Glutamatergic neuron (in vitro differentiated cells): ENCODE measurements around the gene AK9. TPM values are rescaled to one million over a fixed set of nuclear protein-coding genes. Genes with fewer than 3 reads are reported as not detected.

Experiments
- DNase-seq: peaks from one replicate; pipeline ENCODE4 v3.0.0; 2022
- H3K27ac Mint-ChIP-seq: one replicate; pipeline ENCODE4 v1.8.0; 2020; ENCODE audit warnings: mild to moderate bottlenecking, mixed read lengths, inconsistent platforms; ENCODE audit not compliant: unreplicated experiment
- H3K27me3 Mint-ChIP-seq: one replicate; pipeline ENCODE4 v1.8.0; 2020; ENCODE audit warnings: mild to moderate bottlenecking, moderate library complexity, mixed read lengths, inconsistent platforms; ENCODE audit not compliant: unreplicated experiment
- H3K36me3 Mint-ChIP-seq: one replicate; pipeline ENCODE4 v1.8.0; 2020; ENCODE audit warnings: mild to moderate bottlenecking, mixed read lengths, inconsistent platforms; ENCODE audit not compliant: unreplicated experiment
- H3K4me1 Mint-ChIP-seq: one replicate; pipeline ENCODE4 v1.8.0; 2020; ENCODE audit warnings: mild to moderate bottlenecking, low read depth, mixed read lengths, inconsistent platforms; ENCODE audit not compliant: unreplicated experiment
- H3K4me3 Mint-ChIP-seq: one replicate; pipeline ENCODE4 v1.8.0; 2020; ENCODE audit warnings: mild to moderate bottlenecking, mixed read lengths, inconsistent platforms; ENCODE audit not compliant: unreplicated experiment
- H3K9me3 Mint-ChIP-seq: one replicate; pipeline ENCODE4 v1.8.0; 2020; ENCODE audit warnings: mild to moderate bottlenecking, moderate library complexity, mixed read lengths, inconsistent platforms; ENCODE audit not compliant: unreplicated experiment
- total RNA-seq: library from RNA; stranded (reverse); fragmentation: NEBNext Ultra II Directional; extraction: Animal tissue kit (Norgen Biotek cat#: 25700); gene quantifications from one replicate; pipeline ENCODE4 v1.2.1, GENCODE V29; 2021; ENCODE audit not compliant: unreplicated experiment
- TF ChIP-seq, protein P1 (sequence below): fragments of 200-600 bp; sonication (generic); IDR thresholded peaks from one replicate; pipeline ENCODE4 v1.5.0; 2021; ENCODE audit not compliant: partially characterized antibody, unreplicated experiment

The AK9 gene
- total RNA-seq, 1 donor from 2014 or later: 8.1 TPM

DNA sequence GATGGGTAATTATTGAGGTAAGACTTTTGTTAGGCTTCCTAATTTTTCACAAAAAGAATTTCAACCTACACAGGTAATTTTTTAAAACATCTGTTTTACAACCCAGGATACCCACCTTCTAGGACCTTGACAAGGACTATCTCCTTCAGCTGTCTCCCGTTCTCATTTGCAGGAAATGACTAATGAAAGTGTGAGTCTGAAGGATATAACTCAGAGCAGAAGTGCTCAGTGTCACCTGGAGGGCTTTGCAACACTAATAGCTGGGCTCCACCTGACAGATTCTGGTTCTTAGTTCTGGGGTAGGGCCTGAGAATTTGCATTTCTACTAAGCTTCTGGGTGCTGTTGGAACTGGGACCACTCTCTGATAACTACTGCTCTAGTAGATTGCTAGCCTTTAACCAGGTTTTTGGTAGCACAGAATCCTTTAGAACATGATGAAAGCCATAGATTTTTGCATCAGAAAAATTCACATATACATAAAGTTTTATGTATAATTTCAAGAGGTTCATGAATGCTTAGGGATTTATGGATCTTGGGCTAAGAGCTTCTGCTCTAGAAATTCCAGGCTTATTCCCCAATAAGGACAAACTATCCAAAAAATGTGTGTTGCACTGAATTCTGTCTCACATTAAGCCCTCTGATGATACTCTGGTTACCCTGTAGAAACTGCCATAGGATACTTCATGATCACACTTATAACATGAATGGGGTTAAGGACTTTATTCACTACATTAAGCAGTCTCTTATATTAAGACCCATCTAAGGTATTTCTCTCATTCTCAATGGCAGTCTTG lies 30.3 kb downstream of the AK9 start:
- TF ChIP-seq, protein P1, sequence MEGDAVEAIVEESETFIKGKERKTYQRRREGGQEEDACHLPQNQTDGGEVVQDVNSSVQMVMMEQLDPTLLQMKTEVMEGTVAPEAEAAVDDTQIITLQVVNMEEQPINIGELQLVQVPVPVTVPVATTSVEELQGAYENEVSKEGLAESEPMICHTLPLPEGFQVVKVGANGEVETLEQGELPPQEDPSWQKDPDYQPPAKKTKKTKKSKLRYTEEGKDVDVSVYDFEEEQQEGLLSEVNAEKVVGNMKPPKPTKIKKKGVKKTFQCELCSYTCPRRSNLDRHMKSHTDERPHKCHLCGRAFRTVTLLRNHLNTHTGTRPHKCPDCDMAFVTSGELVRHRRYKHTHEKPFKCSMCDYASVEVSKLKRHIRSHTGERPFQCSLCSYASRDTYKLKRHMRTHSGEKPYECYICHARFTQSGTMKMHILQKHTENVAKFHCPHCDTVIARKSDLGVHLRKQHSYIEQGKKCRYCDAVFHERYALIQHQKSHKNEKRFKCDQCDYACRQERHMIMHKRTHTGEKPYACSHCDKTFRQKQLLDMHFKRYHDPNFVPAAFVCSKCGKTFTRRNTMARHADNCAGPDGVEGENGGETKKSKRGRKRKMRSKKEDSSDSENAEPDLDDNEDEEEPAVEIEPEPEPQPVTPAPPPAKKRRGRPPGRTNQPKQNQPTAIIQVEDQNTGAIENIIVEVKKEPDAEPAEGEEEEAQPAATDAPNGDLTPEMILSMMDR: no peak
- no peaks in the 10 kb centered on the region for H3K27me3 Mint-ChIP-seq
- no peaks in the 10 kb centered on the region for H3K4me1 Mint-ChIP-seq
- no peaks in the 10 kb centered on the region for H3K9me3 Mint-ChIP-seq
- no peaks in the 10 kb centered on the region for H3K36me3 Mint-ChIP-seq
- DNase-seq: no peak
- H3K27ac Mint-ChIP-seq: no peak overlapping the region
- H3K4me3 Mint-ChIP-seq: no peak overlapping the region

DNA sequence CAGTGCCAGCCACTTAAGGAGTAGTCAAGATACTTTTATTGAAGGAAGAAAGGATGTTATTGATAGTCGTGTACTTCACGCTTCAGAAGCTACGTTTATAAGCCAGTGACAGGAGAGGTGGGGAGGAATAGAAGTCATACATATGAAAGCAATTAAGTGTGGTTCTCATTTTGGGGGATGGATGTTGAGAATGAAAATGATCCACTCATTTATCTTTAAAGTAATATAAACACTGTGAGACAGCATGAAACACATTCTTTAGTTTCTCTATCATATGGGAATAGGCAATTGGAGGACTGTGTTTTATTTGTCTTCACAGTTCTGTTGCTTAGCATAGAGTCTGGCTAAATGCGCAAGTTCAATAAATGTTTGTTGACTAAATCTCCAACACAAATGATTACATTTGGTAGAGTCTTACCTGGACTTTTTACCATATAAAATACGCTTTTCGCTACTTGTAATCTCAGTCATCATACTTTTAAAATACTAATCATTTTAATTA lies 35.2 kb downstream of the AK9 start:
- Mint-ChIP-seq H3K36me3 (no peaks in the 10 kb centered on the region), H3K27me3 (no peaks in the 10 kb centered on the region), H3K27ac (no peak overlapping the region), H3K4me1 (no peaks in the 10 kb centered on the region), H3K9me3 (no peaks in the 10 kb centered on the region), H3K4me3 (no peak overlapping the region)
- no peak for DNase-seq
- TF ChIP-seq, protein P1: no peak

- Mint-ChIP-seq H3K36me3 (no peaks in the 10 kb centered on the region), H3K27me3 (peaks cover under 1% of the 10 kb centered on the region), H3K27ac (no peak overlapping the region), H3K4me3 (no peak overlapping the region), H3K4me1 (no peaks in the 10 kb centered on the region), H3K9me3 (no peaks in the 10 kb centered on the region)
- TF ChIP-seq, protein P1: no peak
- no peak for DNase-seq
Observed at GRCh38 chr6:109653264-109653663, 37.7 kb downstream of the AK9 start.

GRCh38 chr6:109644131-109644530 lies 46.9 kb downstream of the AK9 start:
- H3K27ac Mint-ChIP-seq: no peak overlapping the region
- no peak for DNase-seq

DNA sequence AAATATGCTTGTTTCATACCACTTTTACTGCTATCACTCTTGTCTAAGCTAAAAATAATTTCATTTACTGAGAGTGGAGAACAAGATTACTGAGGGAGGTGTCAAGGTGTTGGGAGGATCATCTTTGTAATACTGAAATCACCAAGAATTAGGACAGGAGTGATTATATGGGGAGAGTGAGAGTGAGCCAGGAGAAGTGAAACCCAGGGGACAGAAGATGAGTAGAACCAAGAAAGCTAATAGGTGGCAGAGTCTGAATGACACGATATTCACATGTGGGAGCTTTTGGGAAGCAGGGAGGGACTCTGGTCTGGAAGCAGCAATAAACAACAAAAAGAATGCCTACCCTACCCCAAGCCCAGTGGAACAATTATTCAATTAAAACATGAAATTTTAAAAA lies 58.6 kb downstream of the AK9 start:
- TF ChIP-seq, protein P1: no peak
- no peaks in the 10 kb centered on the region for H3K4me1 Mint-ChIP-seq
- DNase-seq: no peak
- H3K27me3 Mint-ChIP-seq: no peaks in the 10 kb centered on the region
- no peak overlapping the region for H3K4me3 Mint-ChIP-seq
- H3K9me3 Mint-ChIP-seq: no peaks in the 10 kb centered on the region
- H3K27ac Mint-ChIP-seq: no peak overlapping the region
- H3K36me3 Mint-ChIP-seq: no peaks in the 10 kb centered on the region

More at GRCh38 chr6:109644131-109644530, 46.9 kb downstream of the AK9 start:
- H3K27me3 Mint-ChIP-seq: peaks cover 2% of the 10 kb centered on the region
- no peak overlapping the region for H3K4me3 Mint-ChIP-seq
- peaks cover 4% of the 10 kb centered on the region for H3K36me3 Mint-ChIP-seq
- TF ChIP-seq, protein P1: no peak
- H3K4me1 Mint-ChIP-seq: no peaks in the 10 kb centered on the region
- no peaks in the 10 kb centered on the region for H3K9me3 Mint-ChIP-seq
